ENCODE measurements around the gene BRI3.

Gene BRI3

DNA sequence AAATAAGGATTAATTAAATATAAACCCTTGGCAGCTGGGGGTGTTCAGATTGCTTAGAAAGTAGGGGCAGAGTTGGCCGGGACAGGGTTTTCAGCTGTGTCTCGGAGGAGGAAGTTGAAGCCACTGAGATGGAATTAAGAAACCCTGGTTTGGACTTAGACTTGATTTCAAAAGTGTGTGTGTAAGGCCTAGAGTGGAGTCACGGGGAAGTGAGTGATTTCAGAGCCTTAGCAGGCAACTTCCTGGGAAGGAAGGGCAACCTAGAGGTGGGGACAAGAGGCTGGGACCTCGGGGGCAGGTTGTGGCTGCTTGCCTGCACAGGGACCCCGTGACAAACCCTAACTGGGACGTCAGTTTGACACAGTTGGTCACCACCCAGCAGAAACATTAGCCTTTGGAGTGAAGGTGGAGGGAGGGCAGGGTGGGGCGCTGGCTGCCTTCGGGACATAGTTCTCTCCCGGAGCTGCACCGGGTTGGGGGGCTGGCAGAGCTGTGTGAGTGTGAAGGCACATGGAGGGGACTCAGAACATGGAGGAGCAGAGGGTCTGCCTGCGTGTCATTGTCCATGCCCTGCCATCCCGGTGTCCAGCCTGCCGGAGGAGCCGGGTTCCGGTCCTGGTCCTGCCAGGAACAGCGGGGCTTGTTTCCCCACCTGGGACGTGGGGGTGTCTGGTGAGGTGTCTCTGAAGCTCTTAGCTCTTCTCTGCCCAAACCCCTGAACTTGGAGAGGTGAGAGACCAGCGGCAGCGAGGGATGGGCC lies 1.8 kb downstream of the BRI3 start:
- Histone ChIP-seq H3K79me2 (ENCODE audit: control insufficient read depth, low read length) (no peaks in the 10 kb centered on the region), H3K27me3 (ENCODE audit: control insufficient read depth, low read length) (peaks cover 9% of the 10 kb centered on the region), H3K27ac (ENCODE audit: low read depth, low read length) (no peak overlapping the region), H3K4me1 (ENCODE audit: control insufficient read depth, low read length) (peaks cover 20% of the 10 kb centered on the region), H3K36me3 (ENCODE audit: control insufficient read depth, low read length) (no peaks in the 10 kb centered on the region; the same call in 1 of the 2 replicates), H3K9me3 (ENCODE audit: control insufficient read depth, insufficient read depth, low read length) (no peaks in the 10 kb centered on the region), H3K4me2 (ENCODE audit: low read length) (peak overlapping the region; percentile 92; the same call in 1 of the 2 replicates), H4K20me1 (ENCODE audit: control insufficient read depth, insufficient read depth, low read depth, low read length) (peaks cover 20% of the 10 kb centered on the region; the same call in 1 of the 2 replicates), H3K4me3 (ENCODE audit: low read length) (no peak overlapping the region), H3F3A (ENCODE audit: control insufficient read depth, insufficient read depth) (peaks cover 3% of the 10 kb centered on the region; the same call in 1 of the 2 replicates), H3K9me2 (replicated peaks; ENCODE audit: control insufficient read depth, low read length) (no peaks in the 10 kb centered on the region)
- TF ChIP-seq EZH2phosphoT487 (IDR thresholded peaks at IDR 0.05; ENCODE audit: borderline replicate concordance, low read length) = no peak
- TF ChIP-seq, protein P1, sequence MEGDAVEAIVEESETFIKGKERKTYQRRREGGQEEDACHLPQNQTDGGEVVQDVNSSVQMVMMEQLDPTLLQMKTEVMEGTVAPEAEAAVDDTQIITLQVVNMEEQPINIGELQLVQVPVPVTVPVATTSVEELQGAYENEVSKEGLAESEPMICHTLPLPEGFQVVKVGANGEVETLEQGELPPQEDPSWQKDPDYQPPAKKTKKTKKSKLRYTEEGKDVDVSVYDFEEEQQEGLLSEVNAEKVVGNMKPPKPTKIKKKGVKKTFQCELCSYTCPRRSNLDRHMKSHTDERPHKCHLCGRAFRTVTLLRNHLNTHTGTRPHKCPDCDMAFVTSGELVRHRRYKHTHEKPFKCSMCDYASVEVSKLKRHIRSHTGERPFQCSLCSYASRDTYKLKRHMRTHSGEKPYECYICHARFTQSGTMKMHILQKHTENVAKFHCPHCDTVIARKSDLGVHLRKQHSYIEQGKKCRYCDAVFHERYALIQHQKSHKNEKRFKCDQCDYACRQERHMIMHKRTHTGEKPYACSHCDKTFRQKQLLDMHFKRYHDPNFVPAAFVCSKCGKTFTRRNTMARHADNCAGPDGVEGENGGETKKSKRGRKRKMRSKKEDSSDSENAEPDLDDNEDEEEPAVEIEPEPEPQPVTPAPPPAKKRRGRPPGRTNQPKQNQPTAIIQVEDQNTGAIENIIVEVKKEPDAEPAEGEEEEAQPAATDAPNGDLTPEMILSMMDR (IDR thresholded peaks at IDR 0.05; ENCODE audit: low read depth, low read length, poor library complexity, severe bottlenecking) = no peak

DNA sequence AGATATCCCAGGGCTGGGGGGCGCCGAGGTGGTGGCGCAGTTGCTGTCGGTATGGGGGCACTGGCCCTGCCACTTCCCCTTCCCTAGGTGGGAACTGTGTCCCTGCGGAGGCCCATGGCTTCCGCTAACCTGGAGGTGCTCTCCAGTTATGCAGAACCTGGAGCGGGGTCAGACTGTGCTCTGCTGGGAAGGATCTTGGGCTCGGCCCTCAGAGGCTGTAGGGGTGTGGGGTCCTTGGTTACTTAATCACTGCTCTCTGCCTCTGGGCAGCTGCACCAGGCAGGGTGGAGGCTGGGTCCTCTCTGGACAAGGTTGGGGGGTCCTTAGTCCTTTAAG lies 2.4 kb downstream of the BRI3 start:
- no peaks in the 10 kb centered on the region; the same call in 1 of the 2 replicates for H3K36me3 ChIP-seq (ENCODE audit: control insufficient read depth, low read length)
- no peak overlapping the region for H3K27ac ChIP-seq (ENCODE audit: low read depth, low read length)
- no peaks in the 10 kb centered on the region for H3K9me3 ChIP-seq (ENCODE audit: control insufficient read depth, insufficient read depth, low read length)
- no peaks in the 10 kb centered on the region for H3K9me2 ChIP-seq (replicated peaks; ENCODE audit: control insufficient read depth, low read length)
- H3F3A ChIP-seq (ENCODE audit: control insufficient read depth, insufficient read depth) = peaks cover 3% of the 10 kb centered on the region; the same call in 1 of the 2 replicates
- peaks cover 20% of the 10 kb centered on the region; the same call in 1 of the 2 replicates for H4K20me1 ChIP-seq (ENCODE audit: control insufficient read depth, insufficient read depth, low read depth, low read length)
- no peaks in the 10 kb centered on the region for H3K79me2 ChIP-seq (ENCODE audit: control insufficient read depth, low read length)
- no peak for TF ChIP-seq EZH2phosphoT487 (IDR thresholded peaks at IDR 0.05; ENCODE audit: borderline replicate concordance, low read length)
- TF ChIP-seq, protein P1 (IDR thresholded peaks at IDR 0.05; ENCODE audit: low read depth, low read length, poor library complexity, severe bottlenecking) = no peak
- H3K27me3 ChIP-seq (ENCODE audit: control insufficient read depth, low read length) = peaks cover 9% of the 10 kb centered on the region
- peaks cover 20% of the 10 kb centered on the region for H3K4me1 ChIP-seq (ENCODE audit: control insufficient read depth, low read length)
- H3K4me2 ChIP-seq (ENCODE audit: low read length) = no peak overlapping the region
- no peak overlapping the region for H3K4me3 ChIP-seq (ENCODE audit: low read length)

DNA sequence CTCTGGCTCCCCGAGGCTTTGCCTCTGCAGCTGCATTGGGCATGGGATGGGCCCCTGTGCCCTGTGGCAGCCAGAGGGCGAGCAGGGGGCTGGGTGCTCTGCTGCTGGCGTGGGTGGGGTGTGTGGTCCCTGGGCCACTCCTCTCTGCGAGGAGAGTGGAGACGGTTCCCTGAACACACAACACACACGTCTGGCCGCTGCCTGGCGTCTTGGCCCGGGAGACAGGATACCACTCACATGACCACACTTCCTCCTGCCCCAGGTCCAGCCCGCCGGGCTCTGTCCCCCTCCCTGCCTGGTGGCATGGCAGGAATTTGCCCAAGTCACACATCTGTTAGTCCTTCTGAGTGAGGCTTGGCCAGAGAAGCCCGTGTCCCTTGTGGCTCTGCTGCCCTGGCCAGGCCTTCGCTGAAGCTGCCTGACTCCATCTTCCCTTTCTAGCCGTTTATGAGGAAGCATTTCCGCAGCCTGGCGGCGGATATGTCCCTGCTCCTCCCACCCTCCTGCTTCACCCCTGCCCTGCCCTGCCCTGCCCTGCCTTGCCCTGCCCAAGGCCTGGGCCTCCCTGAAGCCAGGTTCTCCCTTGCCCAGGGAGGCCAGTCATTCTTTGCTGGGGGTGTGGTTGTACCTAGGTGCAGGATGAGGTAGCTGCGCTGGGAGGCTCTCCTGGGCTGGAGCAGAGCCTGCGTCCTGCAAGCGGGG lies 3.0 kb downstream of the BRI3 start:
- Histone ChIP-seq H3K4me3 (ENCODE audit: low read length) (no peak overlapping the region), H3K4me1 (ENCODE audit: control insufficient read depth, low read length) (peaks cover 20% of the 10 kb centered on the region), H4K20me1 (ENCODE audit: control insufficient read depth, insufficient read depth, low read depth, low read length) (peaks cover 20% of the 10 kb centered on the region; the same call in 1 of the 2 replicates), H3K36me3 (ENCODE audit: control insufficient read depth, low read length) (no peaks in the 10 kb centered on the region; the same call in 1 of the 2 replicates), H3K9me3 (ENCODE audit: control insufficient read depth, insufficient read depth, low read length) (no peaks in the 10 kb centered on the region), H3K27me3 (ENCODE audit: control insufficient read depth, low read length) (peaks cover 9% of the 10 kb centered on the region), H3F3A (ENCODE audit: control insufficient read depth, insufficient read depth) (peaks cover 3% of the 10 kb centered on the region; the same call in 1 of the 2 replicates), H3K4me2 (ENCODE audit: low read length) (no peak overlapping the region), H3K9me2 (replicated peaks; ENCODE audit: control insufficient read depth, low read length) (no peaks in the 10 kb centered on the region), H3K27ac (ENCODE audit: low read depth, low read length) (no peak overlapping the region), H3K79me2 (ENCODE audit: control insufficient read depth, low read length) (no peaks in the 10 kb centered on the region)
- TF ChIP-seq EZH2phosphoT487 (IDR thresholded peaks at IDR 0.05; ENCODE audit: borderline replicate concordance, low read length) = no peak
- TF ChIP-seq, protein P1 (IDR thresholded peaks at IDR 0.05; ENCODE audit: low read depth, low read length, poor library complexity, severe bottlenecking) = no peak
